Vagina (tissue), 2 donors: Measurements from ENCODE around the gene ZFHX3. TPM values are rescaled to one million over a fixed set of nuclear protein-coding genes. Genes with fewer than 3 reads are reported as not detected.
"Not testable (repeated sequence)": the region's sequence is repeated elsewhere in the genome, so short reads cannot be mapped to it uniquely, and the experiment has no call there.

Source experiments
- DNase-seq, 2 donors: peaks; one replicate each; pipeline ENCODE4 v3.0.0-alpha.2; 2017; ENCODE audit errors: extremely low spot score in 2 of 2
- H3K27ac ChIP-seq: fragments of 200-600 bp; sonication (generic); one replicate; pipeline ENCODE4 v1.5.1; 2019
- H3K27me3 ChIP-seq: fragments of 200-600 bp; sonication (generic); one replicate; pipeline ENCODE4 v1.5.1; 2019
- H3K36me3 ChIP-seq, 2 donors: fragments of 200-600 bp; sonication (generic); one replicate each; pipeline ENCODE4 v1.5.1; 2017 to 2019
- H3K4me1 ChIP-seq: fragments of 200-600 bp; sonication (generic); one replicate; pipeline ENCODE4 v1.5.1; 2019
- H3K4me3 ChIP-seq, 2 donors: fragments of 200-600 bp; sonication (generic); 1 replicate in 1 of 2; 2 replicates in 1 of 2; pipeline ENCODE4 v1.5.1; 2016 to 2019
- H3K9me3 ChIP-seq: fragments of 200-600 bp; sonication (generic); one replicate; pipeline ENCODE4 v1.5.1; 2019
- POLR2A ChIP-seq, 2 donors: fragments of 450-650 bp; IDR thresholded peaks; one replicate each; pipeline ENCODE4 v1.6.1; 2017; ENCODE audit warnings: antibody characterized with exemption in 2 of 2, mild to moderate bottlenecking in 2 of 2, moderate library complexity in 2 of 2
- POLR2AphosphoS5 ChIP-seq, 2 donors: sonication (generic); formaldehyde crosslinking; IDR thresholded peaks; one replicate each; pipeline ENCODE4 v1.9.0; 2017; ENCODE audit warnings: antibody characterized with exemption in 2 of 2, mild to moderate bottlenecking in 2 of 2, low read depth in 1 of 2; ENCODE audit not compliant: insufficient read depth in 1 of 2
- intact Hi-C: fragments of 100-400 bp; cut with DNase I; formaldehyde crosslinking; loops from one replicate; pipeline ENCODE4 v1.15.1; 2023
- total RNA-seq: library from RNA; depleted of rRNA; stranded (reverse); fragments of >200 nt; gene quantifications from one replicate; pipeline ENCODE4 v1.2.3, GENCODE V29; 2016
- TF ChIP-seq, protein P1 (sequence below), 3 experiments: fragments of 450-650 bp in 2 of 3; fragments of 200-600 bp in 1 of 3; sonication (generic) in 1 of 3; IDR thresholded peaks; one replicate each; pipeline ENCODE4 v1.5.1; 2017 to 2019; ENCODE audit warnings: antibody characterized with exemption in 3 of 3, mild to moderate bottlenecking in 2 of 3, moderate library complexity in 2 of 3

ZFHX3 gene
- total RNA-seq, 1 donor from 2014 or later = 28.0 TPM

DNA sequence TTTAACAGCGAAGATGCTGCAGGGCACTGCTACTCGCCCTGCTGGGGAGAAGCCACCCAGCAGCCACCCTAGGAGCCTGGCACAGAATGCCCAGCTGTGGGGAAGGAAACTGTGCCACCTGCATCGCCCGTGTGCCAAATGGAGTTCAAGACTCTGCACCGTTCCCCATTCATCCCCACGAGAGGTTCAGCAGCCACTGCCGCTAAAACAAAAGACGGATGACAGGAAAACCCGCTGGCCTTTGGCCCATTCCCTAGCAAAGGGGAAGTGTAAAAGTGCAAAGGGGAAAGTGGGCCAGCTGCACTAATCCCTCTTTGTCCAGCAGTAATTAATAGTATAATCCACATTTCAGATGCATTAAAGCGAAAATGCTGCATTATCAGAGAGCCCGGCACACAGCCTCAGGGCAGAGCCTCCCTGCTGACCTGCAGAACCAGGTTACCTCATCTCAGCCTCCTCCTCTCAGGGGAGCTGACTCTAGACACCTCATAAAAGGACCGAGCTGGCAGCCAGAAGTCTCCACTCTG is 37.7 kb downstream of the ZFHX3 start:
- no peak for TF ChIP-seq POLR2AphosphoS5 (IDR thresholded peaks at IDR 0.05; ENCODE audit: insufficient read depth in 1 of 2, low read depth in 1 of 2)
- TF ChIP-seq POLR2A (IDR thresholded peaks at IDR 0.05) = no peak
- TF ChIP-seq, protein P1, sequence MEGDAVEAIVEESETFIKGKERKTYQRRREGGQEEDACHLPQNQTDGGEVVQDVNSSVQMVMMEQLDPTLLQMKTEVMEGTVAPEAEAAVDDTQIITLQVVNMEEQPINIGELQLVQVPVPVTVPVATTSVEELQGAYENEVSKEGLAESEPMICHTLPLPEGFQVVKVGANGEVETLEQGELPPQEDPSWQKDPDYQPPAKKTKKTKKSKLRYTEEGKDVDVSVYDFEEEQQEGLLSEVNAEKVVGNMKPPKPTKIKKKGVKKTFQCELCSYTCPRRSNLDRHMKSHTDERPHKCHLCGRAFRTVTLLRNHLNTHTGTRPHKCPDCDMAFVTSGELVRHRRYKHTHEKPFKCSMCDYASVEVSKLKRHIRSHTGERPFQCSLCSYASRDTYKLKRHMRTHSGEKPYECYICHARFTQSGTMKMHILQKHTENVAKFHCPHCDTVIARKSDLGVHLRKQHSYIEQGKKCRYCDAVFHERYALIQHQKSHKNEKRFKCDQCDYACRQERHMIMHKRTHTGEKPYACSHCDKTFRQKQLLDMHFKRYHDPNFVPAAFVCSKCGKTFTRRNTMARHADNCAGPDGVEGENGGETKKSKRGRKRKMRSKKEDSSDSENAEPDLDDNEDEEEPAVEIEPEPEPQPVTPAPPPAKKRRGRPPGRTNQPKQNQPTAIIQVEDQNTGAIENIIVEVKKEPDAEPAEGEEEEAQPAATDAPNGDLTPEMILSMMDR (IDR thresholded peaks at IDR 0.05) = no peak
- no peak overlapping the region for H3K4me3 ChIP-seq
- no peaks in the 10 kb centered on the region for H3K27me3 ChIP-seq
- H3K9me3 ChIP-seq = no peaks in the 10 kb centered on the region
- H3K4me1 ChIP-seq = peaks cover 14% of the 10 kb centered on the region
- no peak overlapping the region for H3K27ac ChIP-seq
- intact Hi-C loops = no loop called here
- DNase-seq = no peak
- no peaks in the 10 kb centered on the region for H3K36me3 ChIP-seq

DNA sequence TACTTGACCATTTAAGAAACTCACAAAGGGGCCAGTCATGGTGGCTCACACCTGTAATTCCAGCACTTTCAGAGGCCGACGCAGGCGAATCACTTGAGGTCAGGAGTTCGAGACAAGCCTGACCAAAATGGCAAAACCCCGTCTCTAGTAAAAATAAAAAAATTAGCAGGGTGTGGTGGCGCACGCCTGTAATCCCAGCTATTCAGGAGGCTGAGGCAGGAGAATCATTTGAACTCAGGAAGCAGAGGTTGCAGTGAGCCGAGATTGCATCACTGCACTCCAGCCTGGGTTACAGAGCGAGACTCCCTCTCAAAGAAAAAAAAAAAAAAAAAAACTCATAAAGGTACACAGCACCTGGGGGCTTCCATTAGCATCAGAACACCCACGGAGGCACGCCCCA is 38.2 kb downstream of the ZFHX3 start:
- H3K4me1 ChIP-seq = peaks cover 13% of the 10 kb centered on the region
- H3K27me3 ChIP-seq, H3K27ac ChIP-seq, DNase-seq, intact Hi-C loops, H3K36me3 ChIP-seq, H3K9me3 ChIP-seq, H3K4me3 ChIP-seq: not testable (repeated sequence)

DNA sequence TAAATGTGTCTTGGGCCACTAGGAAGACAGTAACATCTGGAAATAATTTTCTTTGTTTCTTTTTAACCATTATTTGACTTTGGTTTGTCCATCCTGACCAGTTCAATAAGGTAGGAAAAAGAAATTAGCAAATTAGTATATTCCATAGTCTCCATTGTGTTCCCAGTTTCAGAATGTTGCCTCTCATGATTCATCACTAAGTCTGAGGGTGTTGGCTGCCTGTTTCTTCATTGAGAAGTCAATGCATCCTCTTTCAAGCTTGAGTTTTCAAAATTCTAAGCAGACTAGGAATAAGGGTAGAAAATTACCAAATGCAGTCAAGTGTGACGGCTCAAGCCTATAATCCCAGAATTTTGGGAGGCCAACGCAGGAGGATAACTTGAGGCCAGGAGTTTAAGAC is 41.9 kb downstream of the ZFHX3 start:
- intact Hi-C loops = no loop called here
- H3K27me3 ChIP-seq = no peaks in the 10 kb centered on the region
- no peaks in the 10 kb centered on the region for H3K9me3 ChIP-seq
- H3K36me3 ChIP-seq = no peaks in the 10 kb centered on the region
- H3K27ac ChIP-seq = no peak overlapping the region
- no peak overlapping the region for H3K4me3 ChIP-seq
- H3K4me1 ChIP-seq = peaks cover 14% of the 10 kb centered on the region
- DNase-seq = no peak
- TF ChIP-seq, protein P1 (IDR thresholded peaks at IDR 0.05) = no peak
- TF ChIP-seq POLR2A (IDR thresholded peaks at IDR 0.05) (no peak), POLR2AphosphoS5 (IDR thresholded peaks at IDR 0.05; ENCODE audit: insufficient read depth in 1 of 2, low read depth in 1 of 2) (no peak)

GRCh38 chr16:73002866-73003265 is 45.1 kb downstream of the ZFHX3 start:
- H3K27ac ChIP-seq = no peak overlapping the region
- no peak overlapping the region for H3K4me3 ChIP-seq
- no peaks in the 10 kb centered on the region for H3K36me3 ChIP-seq
- no peaks in the 10 kb centered on the region for H3K9me3 ChIP-seq
- no peaks in the 10 kb centered on the region for H3K27me3 ChIP-seq
- TF ChIP-seq POLR2A (IDR thresholded peaks at IDR 0.05) (no peak), POLR2AphosphoS5 (IDR thresholded peaks at IDR 0.05; ENCODE audit: insufficient read depth in 1 of 2, low read depth in 1 of 2) (no peak)
- intact Hi-C loops = no loop called here
- peaks cover 29% of the 10 kb centered on the region for H3K4me1 ChIP-seq
- no peak for DNase-seq

DNA sequence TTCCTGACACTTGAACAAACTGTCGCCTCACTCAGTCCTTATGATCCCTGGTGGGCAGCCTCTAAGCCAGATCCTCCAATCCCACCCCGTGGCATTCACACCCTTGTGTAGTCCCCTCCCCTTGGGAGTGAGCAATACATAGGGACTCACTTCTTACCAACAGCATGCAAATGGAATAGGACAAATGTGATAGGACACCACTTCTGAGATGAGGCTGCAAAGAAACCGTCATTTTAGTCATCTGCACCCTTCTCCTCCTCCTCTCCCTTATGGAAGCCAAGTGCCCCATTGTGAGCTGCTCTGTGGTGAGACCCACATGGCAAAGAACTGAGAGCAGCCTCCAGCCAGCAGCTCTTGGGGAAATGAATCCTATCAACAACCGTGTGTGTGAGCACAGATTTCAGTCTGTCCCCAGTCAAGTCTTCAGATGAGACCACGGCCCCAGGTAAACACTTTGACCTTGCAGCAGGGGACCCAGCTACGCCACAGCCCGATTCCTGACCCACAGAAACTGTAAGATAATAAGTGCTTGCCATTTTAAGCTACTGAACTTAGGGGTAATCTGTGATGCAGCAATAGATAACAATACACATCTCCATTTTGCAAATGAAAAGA is 46.9 kb downstream of the ZFHX3 start:
- H3K9me3 ChIP-seq = no peaks in the 10 kb centered on the region
- DNase-seq = no peak
- intact Hi-C loops = no loop called here
- peak overlapping the region; percentile 30 for H3K27ac ChIP-seq
- TF ChIP-seq, protein P1 (IDR thresholded peaks at IDR 0.05) = no peak
- TF ChIP-seq POLR2AphosphoS5 (IDR thresholded peaks at IDR 0.05; ENCODE audit: insufficient read depth in 1 of 2, low read depth in 1 of 2) (no peak), POLR2A (IDR thresholded peaks at IDR 0.05) (no peak)
- no peaks in the 10 kb centered on the region for H3K36me3 ChIP-seq
- H3K27me3 ChIP-seq = no peaks in the 10 kb centered on the region
- H3K4me3 ChIP-seq = no peak overlapping the region
- H3K4me1 ChIP-seq = peaks cover 47% of the 10 kb centered on the region
